ENCODE data around the gene AP5Z1. TPM values are rescaled to one million over a fixed set of nuclear protein-coding genes. Genes with fewer than 3 reads are reported as not detected.

AP5Z1 gene
- total RNA-seq, 3 donors from 2014 or later (not counting 1 experiment from before 2014, with no cell fraction given) = 140 to 156 (median 143) TPM

DNA sequence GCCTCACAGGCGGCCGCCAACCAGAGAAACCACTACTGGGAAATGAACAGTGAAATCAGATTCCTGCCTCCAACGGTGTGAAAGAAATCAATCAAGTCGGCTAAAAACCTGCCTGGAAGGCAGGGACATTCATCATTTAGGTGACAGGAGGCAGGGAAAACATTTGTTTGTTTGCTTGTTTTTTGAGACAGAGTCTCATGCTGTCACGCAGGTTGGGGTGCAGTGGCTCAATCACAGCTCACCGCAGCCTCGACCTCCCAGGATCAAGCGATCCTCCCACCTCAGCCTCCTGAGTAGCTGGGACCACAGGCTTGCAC is 30.5 kb downstream of the AP5Z1 start:
- H3K36me3 Mint-ChIP-seq = no peaks in the 10 kb centered on the region

DNA sequence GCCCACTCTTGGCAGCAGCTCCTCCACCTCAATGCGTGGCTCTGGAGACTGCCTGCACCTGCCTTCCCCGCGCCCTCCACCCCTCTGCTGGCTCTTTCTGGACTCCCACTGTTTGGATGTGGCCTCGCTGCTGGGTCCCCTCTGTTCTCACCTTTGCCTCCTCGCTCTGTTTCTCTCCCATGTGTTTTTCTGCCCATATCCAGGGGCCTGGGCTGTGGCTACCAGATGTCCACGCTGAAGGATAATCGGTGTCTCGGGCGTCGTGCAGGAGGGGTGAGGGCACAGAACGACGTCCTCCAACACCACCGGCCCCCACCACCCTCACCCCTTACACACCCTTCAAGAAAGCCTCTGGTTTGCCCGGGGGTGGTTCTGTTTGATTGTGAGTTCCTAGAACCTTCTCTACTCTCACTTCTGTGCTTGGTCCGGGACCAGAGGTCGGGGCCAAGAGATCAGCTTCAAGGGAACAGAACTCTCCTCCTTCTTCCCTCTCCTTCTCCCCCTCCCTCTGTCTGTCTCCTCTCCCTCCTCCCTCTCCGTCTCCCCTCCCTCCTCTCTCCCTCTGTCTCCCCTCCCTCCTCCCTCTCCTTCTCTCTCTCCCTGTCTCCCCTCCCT is 31.7 kb downstream of the AP5Z1 start:
- H3K27me3 ChIP-seq (ENCODE audit: control insufficient read depth, insufficient read depth, low read length) = no peaks in the 10 kb centered on the region
- DNase-seq (no peak), ATAC-seq (no peak)
- Mint-ChIP-seq H3K36me3 (no peaks in the 10 kb centered on the region), H3K4me3 (peak overlapping the region; percentile 31), H3K27me3 (ENCODE audit: low read depth in 2 of 2) (peaks cover 0 to 10% of the 10 kb centered on the region in 2 donors), H3K9me3 (no peaks in the 10 kb centered on the region), H3K27ac (no peak overlapping the region), H3K4me1 (peaks cover 0 to 8% of the 10 kb centered on the region in 2 donors)
- H3K4me1 ChIP-seq (ENCODE audit: control insufficient read depth, insufficient read depth, low read length) = peaks cover 14% of the 10 kb centered on the region
- H3K4me3 ChIP-seq (ENCODE audit: low read length) = no peak overlapping the region
- no peak overlapping the region for H3K27ac ChIP-seq (ENCODE audit: low read length)
- 76% methylated on average over 17 of the region's 17 CpGs for WGBS (ENCODE audit: insufficient coverage)
- no peaks in the 10 kb centered on the region for H3K36me3 ChIP-seq (ENCODE audit: control insufficient read depth, insufficient read depth, low read length)
- intact Hi-C loops (cut with micrococcal nuclease) = no loop called here
- no peaks in the 10 kb centered on the region for H3K9me3 ChIP-seq (ENCODE audit: control insufficient read depth, insufficient read depth, low read length)
- TF ChIP-seq, protein P1, sequence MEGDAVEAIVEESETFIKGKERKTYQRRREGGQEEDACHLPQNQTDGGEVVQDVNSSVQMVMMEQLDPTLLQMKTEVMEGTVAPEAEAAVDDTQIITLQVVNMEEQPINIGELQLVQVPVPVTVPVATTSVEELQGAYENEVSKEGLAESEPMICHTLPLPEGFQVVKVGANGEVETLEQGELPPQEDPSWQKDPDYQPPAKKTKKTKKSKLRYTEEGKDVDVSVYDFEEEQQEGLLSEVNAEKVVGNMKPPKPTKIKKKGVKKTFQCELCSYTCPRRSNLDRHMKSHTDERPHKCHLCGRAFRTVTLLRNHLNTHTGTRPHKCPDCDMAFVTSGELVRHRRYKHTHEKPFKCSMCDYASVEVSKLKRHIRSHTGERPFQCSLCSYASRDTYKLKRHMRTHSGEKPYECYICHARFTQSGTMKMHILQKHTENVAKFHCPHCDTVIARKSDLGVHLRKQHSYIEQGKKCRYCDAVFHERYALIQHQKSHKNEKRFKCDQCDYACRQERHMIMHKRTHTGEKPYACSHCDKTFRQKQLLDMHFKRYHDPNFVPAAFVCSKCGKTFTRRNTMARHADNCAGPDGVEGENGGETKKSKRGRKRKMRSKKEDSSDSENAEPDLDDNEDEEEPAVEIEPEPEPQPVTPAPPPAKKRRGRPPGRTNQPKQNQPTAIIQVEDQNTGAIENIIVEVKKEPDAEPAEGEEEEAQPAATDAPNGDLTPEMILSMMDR (IDR thresholded peaks at IDR 0.05) = no peak

More for the DNA sequence above, 30.5 kb downstream of the AP5Z1 start:
- H3K27ac ChIP-seq (ENCODE audit: low read length) = no peak overlapping the region
- peaks cover 14% of the 10 kb centered on the region for H3K4me1 ChIP-seq (ENCODE audit: control insufficient read depth, insufficient read depth, low read length)
- Mint-ChIP-seq H3K27ac (no peak overlapping the region), H3K9me3 (no peaks in the 10 kb centered on the region), H3K27me3 (ENCODE audit: low read depth in 2 of 2) (peaks cover 0 to 10% of the 10 kb centered on the region in 2 donors), H3K4me3 (no peak overlapping the region), H3K4me1 (peaks cover 0 to 8% of the 10 kb centered on the region in 2 donors)
- no peaks in the 10 kb centered on the region for H3K27me3 ChIP-seq (ENCODE audit: control insufficient read depth, insufficient read depth, low read length)
- intact Hi-C loops (cut with micrococcal nuclease) = no loop called here
- ATAC-seq = no peak
- H3K36me3 ChIP-seq (ENCODE audit: control insufficient read depth, insufficient read depth, low read length) = no peaks in the 10 kb centered on the region
- WGBS (ENCODE audit: insufficient coverage) = 75% methylated on average over 8 of the region's 8 CpGs
- H3K4me3 ChIP-seq (ENCODE audit: low read length) = no peak overlapping the region
- no peaks in the 10 kb centered on the region for H3K9me3 ChIP-seq (ENCODE audit: control insufficient read depth, insufficient read depth, low read length)
- DNase-seq = no peak
- TF ChIP-seq, protein P1 (IDR thresholded peaks at IDR 0.05) = no peak

- Mint-ChIP-seq H3K4me1 (peaks cover 0 to 8% of the 10 kb centered on the region in 2 donors), H3K4me3 (peak overlapping the region; percentile 28), H3K27ac (no peak overlapping the region), H3K27me3 (ENCODE audit: low read depth in 2 of 2) (peaks cover 0 to 10% of the 10 kb centered on the region in 2 donors), H3K9me3 (no peaks in the 10 kb centered on the region), H3K36me3 (no peaks in the 10 kb centered on the region)
- peaks cover 14% of the 10 kb centered on the region for H3K4me1 ChIP-seq (ENCODE audit: control insufficient read depth, insufficient read depth, low read length)
- no peak overlapping the region for H3K4me3 ChIP-seq (ENCODE audit: low read length)
- H3K27ac ChIP-seq (ENCODE audit: low read length) = no peak overlapping the region
- ATAC-seq = no peak
- intact Hi-C loops (cut with micrococcal nuclease) = no loop called here
- H3K27me3 ChIP-seq (ENCODE audit: control insufficient read depth, insufficient read depth, low read length) = no peaks in the 10 kb centered on the region
- no peaks in the 10 kb centered on the region for H3K9me3 ChIP-seq (ENCODE audit: control insufficient read depth, insufficient read depth, low read length)
- TF ChIP-seq, protein P1 (IDR thresholded peaks at IDR 0.05) = no peak
- WGBS (ENCODE audit: insufficient coverage) = 19% methylated on average over 5 of the region's 5 CpGs
- DNase-seq = no peak
- H3K36me3 ChIP-seq (ENCODE audit: control insufficient read depth, insufficient read depth, low read length) = no peaks in the 10 kb centered on the region
Observed at GRCh38 chr7:4807598-4808016, 32.2 kb downstream of the AP5Z1 start.

- intact Hi-C loops (cut with micrococcal nuclease) = no loop called here
- DNase-seq (no peak), ATAC-seq (no peak)
- no peaks in the 10 kb centered on the region for H3K36me3 ChIP-seq (ENCODE audit: control insufficient read depth, insufficient read depth, low read length)
- Mint-ChIP-seq H3K9me3 (peaks cover 0 to 2% of the 10 kb centered on the region in 2 donors), H3K4me1 (peaks cover 0 to 8% of the 10 kb centered on the region in 2 donors), H3K36me3 (no peaks in the 10 kb centered on the region), H3K27ac (no peak overlapping the region), H3K27me3 (ENCODE audit: low read depth in 2 of 2) (peaks cover 2 to 14% of the 10 kb centered on the region in 2 donors), H3K4me3 (peak overlapping the region; percentile 60)
- H3K4me1 ChIP-seq (ENCODE audit: control insufficient read depth, insufficient read depth, low read length) = peaks cover 14% of the 10 kb centered on the region
- H3K27ac ChIP-seq (ENCODE audit: low read length) = no peak overlapping the region
- no peaks in the 10 kb centered on the region for H3K27me3 ChIP-seq (ENCODE audit: control insufficient read depth, insufficient read depth, low read length)
- no peaks in the 10 kb centered on the region for H3K9me3 ChIP-seq (ENCODE audit: control insufficient read depth, insufficient read depth, low read length)
- WGBS (ENCODE audit: insufficient coverage) = 51% methylated on average over 4 of the region's 5 CpGs
- no peak overlapping the region for H3K4me3 ChIP-seq (ENCODE audit: low read length)
- TF ChIP-seq, protein P1 (IDR thresholded peaks at IDR 0.05) = no peak
Observed at GRCh38 chr7:4808026-4808425, 32.6 kb downstream of the AP5Z1 start.

Data from natural killer cell (primary cell).